ENCODE measurements around the gene SPATA17.

Gene SPATA17

DNA sequence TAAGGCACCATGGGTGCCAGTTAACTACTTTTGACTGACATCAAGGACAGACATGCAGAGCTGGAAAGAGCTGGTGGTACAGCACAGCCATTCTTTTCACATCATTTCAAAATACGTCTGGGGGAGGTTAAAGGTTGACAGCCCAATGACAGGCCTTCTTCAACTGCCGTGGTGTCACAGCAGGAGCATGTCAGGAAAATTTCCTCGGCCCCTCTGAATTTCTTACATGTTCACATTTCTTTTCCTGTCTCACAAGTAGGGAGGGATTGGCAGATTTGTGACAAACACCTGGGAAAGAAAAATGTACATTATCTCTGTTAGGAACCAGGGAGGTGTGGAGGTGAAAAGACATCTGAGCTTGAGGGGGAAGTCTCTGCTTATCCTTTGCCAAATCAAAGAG lies 279.1 kb downstream of the SPATA17 start:
- TF ChIP-seq CTCF (conservative IDR thresholded peaks at IDR 0.05) (no peak), ZFX (IDR thresholded peaks at IDR 0.05) (no peak)

GRCh38 chr1:217910791-217911320 lies 279.7 kb downstream of the SPATA17 start:
- H3K27ac ChIP-seq: no peak overlapping the region
- TF ChIP-seq ZFX (IDR thresholded peaks at IDR 0.05) (no peak), CTCF (conservative IDR thresholded peaks at IDR 0.05) (no peak)

More for the DNA sequence above, 279.1 kb downstream of the SPATA17 start:
- H3K27ac ChIP-seq: no peak overlapping the region

DNA sequence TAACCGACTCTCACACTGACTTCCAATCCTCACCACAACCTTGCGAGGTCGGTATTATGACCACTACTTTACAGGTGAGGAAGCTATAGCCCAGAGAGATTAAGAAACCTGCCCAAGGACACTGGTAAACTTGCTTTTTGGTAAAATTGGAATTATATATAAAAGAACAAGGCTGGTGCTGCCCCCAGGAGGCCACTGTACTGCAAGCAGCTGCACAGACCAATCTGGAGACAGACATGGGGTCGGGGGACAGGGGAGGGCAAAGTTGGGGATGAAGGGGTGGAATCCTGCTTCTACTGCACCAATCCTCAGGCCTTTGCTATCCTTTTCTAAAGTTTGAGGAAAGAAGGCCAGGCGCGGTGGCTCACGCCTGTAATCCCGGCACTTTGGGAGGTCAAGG lies 280.8 kb downstream of the SPATA17 start:
- no peak for TF ChIP-seq ZFX (IDR thresholded peaks at IDR 0.05)
- TF ChIP-seq CTCF (conservative IDR thresholded peaks at IDR 0.05): peak; percentile 59
- H3K27ac ChIP-seq: no peak overlapping the region

DNA sequence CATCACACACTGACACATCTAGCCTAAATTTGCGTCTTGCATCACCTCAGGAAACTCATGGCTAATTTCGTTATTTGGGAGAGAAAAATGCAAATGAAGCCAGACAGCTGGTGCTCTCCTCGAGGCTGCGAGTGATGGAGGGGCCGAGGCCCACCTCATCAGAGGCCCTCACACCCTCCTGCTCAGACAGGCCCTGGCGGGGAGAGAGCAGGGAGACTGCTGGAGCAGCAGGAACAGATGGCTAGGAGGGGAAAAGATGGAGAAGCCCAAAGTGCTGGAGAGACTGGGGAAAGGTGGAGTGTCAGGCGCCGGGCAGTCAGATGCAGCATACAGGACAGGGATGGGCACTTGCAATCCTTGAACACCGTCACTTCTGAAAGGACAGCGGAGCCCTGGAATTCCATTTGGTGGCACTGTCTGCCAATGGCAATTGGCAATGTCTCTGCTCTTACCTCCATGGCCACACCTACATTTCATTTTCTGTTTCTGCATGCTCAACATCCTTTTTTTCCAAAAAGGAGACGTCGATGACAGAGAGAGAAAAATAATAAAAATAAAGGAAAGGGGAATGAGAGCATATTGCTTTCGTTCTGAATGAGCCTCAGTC lies 286.2 kb downstream of the SPATA17 start:
- no peak overlapping the region for H3K27ac ChIP-seq
- TF ChIP-seq ZFX (IDR thresholded peaks at IDR 0.05): no peak
- no peak for TF ChIP-seq CTCF (conservative IDR thresholded peaks at IDR 0.05)

- H3K27ac ChIP-seq: no peak overlapping the region
- TF ChIP-seq CTCF (conservative IDR thresholded peaks at IDR 0.05): no peak
- no peak for TF ChIP-seq ZFX (IDR thresholded peaks at IDR 0.05)
These were observed 288.7 kb downstream of the SPATA17 start for GRCh38 chr1:217919683-217920388.
